AG09319 (cell line): ENCODE data around the gene FMN2.

Experiments used
- DNase-seq: peaks from one replicate; pipeline ENCODE4 v3.0.0-alpha.2; 2010; ENCODE audit warnings: low read depth; ENCODE audit errors: extremely low read depth
- CTCF ChIP-seq: IDR thresholded peaks from 2 replicates; pipeline ENCODE4 v1.5.1; 2011; ENCODE audit warnings: low read depth, mild to moderate bottlenecking, inconsistent platforms, low read length, moderate library complexity

The FMN2 gene

GRCh38 chr1:240104672-240105071, 13.0 kb downstream of the FMN2 start:
- TF ChIP-seq CTCF = no peak
- DNase-seq = no peak

DNA sequence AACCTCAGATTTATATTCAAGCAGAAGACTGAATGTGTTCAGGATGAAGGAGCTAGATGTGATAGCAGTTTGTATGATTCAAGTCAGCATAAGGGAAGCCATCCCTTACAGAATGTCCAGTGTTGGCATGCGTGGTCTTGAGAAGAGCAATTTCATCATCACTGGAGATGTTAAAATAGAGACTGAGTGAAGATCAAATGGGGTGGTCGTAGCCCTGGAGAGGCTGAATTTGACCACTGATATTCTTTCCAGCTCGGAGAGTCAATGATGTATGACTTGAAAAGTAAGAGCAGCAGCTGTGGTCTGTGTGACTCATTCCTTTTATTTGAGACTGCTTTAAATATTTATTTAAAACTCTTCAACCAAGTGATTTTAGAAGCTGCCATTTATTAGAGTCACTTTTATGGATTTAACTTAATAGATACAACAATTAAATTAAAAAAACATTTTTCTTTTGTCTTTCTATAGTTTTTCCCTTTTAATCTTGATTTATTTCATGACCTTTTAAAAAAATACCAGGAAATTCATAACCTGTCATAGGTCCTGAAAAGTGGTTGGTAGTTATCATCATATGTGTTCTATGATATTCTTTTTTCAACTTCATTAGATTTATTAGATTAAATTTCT, 15.5 kb downstream of the FMN2 start:
- no peak for DNase-seq
- no peak for TF ChIP-seq CTCF

DNA sequence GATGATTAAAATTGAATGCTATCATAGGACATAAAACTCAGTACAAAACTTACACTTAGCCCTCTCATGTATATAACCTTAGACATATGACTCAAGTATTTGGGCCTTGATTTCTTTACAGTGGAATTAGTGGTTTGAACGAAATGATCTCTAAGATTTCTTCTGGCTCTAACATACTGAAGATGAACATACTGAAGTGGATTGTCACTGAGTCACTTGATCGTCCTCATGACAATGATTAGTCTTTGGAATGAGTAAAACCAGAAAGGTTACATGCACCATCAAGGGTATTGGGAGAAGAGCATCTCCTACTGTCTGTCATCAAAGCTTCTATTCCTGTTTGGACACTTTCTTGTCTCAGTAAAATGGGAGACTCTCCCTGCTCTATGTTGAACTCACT, 17.4 kb downstream of the FMN2 start:
- no peak for TF ChIP-seq CTCF
- DNase-seq = no peak

GRCh38 chr1:240109920-240110636, 18.4 kb downstream of the FMN2 start:
- TF ChIP-seq CTCF = no peak
- DNase-seq = no peak

DNA sequence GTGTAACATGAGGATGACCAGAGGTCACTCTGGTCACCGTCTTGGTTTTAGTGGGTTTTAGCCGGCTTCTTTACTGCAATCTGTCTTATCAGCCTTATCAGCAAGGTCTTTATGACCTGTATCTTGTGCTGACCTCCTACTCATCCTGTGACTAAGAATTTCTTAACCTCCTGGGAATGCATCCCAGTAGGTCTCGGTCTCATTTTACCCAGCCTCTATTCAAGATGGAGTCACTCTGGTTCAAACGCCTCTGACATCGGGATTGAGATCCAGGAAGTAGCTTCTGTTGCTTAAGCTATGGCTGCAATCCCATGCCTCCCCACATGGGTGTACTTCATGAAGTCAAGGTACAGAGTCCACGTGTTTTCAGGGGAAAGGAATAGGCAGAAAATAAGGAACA, 19.9 kb downstream of the FMN2 start:
- TF ChIP-seq CTCF = no peak
- no peak for DNase-seq

- no peak for TF ChIP-seq CTCF
- DNase-seq = no peak
These were observed 22.5 kb downstream of the FMN2 start for GRCh38 chr1:240114222-240114621.

- no peak for DNase-seq
These were observed 24.1 kb downstream of the FMN2 start for GRCh38 chr1:240115831-240116230.

More at GRCh38 chr1:240115831-240116230, 24.1 kb downstream of the FMN2 start:
- TF ChIP-seq CTCF = no peak
